ENCODE results near the gene AUNIP.

Gene AUNIP

DNA sequence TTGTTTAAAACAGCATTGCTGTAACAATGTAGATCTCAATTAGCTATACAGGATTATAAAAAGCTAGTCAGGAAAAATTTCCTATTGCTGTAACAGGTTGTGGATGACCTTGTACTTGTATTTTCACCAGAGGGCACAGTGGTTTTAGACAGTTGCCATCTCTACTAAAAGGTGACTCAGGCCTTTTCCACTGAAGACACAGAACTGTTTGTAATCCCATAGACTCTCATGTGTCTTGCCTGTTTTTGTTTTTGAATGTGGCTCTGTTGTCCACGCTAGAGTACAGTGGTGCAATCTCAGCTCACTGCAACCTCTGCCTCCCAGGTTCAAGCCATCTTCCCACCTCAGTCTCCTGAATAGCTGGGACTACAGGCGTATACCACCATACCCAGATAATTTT lies 33.7 kb downstream of the AUNIP start:
- H3K4me3 ChIP-seq (ENCODE audit: low read depth, low read length), result no peak overlapping the region
- DNase-seq (ENCODE audit: low read depth, low spot score), result no peak
- TF ChIP-seq, protein P1, sequence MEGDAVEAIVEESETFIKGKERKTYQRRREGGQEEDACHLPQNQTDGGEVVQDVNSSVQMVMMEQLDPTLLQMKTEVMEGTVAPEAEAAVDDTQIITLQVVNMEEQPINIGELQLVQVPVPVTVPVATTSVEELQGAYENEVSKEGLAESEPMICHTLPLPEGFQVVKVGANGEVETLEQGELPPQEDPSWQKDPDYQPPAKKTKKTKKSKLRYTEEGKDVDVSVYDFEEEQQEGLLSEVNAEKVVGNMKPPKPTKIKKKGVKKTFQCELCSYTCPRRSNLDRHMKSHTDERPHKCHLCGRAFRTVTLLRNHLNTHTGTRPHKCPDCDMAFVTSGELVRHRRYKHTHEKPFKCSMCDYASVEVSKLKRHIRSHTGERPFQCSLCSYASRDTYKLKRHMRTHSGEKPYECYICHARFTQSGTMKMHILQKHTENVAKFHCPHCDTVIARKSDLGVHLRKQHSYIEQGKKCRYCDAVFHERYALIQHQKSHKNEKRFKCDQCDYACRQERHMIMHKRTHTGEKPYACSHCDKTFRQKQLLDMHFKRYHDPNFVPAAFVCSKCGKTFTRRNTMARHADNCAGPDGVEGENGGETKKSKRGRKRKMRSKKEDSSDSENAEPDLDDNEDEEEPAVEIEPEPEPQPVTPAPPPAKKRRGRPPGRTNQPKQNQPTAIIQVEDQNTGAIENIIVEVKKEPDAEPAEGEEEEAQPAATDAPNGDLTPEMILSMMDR (IDR thresholded peaks at IDR 0.05; ENCODE audit: low read depth, low read length), result no peak
- in situ Hi-C loops (cut with HindIII; ENCODE audit: low sequenced_read_pairs), result no loop called here

DNA sequence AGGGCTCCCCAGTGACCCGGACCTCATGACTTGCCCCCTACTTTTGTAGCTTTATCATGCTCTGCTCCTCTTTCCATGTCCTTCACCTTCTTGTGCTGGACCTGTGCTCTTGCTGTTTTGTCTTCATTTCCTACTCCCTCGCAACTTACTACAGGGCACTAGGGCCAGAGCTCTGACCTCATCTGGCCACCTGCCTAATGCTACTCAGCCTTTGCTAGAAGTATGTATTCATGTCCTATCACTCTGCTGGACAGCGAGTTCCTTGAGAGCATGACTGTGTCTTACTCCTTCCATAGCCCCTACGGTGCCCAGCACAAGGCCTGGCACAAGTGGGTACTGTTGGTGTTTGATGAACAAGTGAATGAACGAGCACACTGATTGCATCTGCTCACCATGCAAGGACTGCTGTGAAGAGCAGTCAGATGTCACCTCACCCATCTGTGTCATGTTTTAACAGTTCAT lies 37.6 kb downstream of the AUNIP start:
- TF ChIP-seq, protein P1 (IDR thresholded peaks at IDR 0.05; ENCODE audit: low read depth, low read length), result no peak
- DNase-seq (ENCODE audit: low read depth, low spot score), result no peak
- no peak overlapping the region for H3K4me3 ChIP-seq (ENCODE audit: low read depth, low read length)
- in situ Hi-C loops (cut with HindIII; ENCODE audit: low sequenced_read_pairs), result no loop called here

DNA sequence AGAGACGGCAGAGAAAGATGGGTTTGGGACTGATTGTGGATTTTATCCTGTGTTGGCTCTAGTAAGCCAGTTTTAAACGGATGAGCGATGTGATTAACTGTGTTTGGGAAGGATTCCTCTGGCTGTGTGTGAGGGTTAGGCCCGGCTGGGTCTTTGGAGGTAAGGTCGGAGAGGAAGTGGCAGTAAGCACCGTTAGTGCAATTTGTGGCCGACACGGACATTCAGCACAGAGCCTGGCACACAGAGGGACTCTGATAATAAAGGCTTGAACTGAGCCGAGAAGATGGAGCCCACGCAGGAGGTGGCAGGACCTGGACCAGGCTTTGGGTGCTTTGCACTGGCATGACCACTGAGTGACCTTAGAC lies 38.2 kb downstream of the AUNIP start:
- TF ChIP-seq, protein P1 (IDR thresholded peaks at IDR 0.05; ENCODE audit: low read depth, low read length), result no peak
- no peak for DNase-seq (ENCODE audit: low read depth, low spot score)
- in situ Hi-C loops (cut with HindIII; ENCODE audit: low sequenced_read_pairs), result no loop called here
- peak overlapping the region; percentile 91 for H3K4me3 ChIP-seq (ENCODE audit: low read depth, low read length)

DNA sequence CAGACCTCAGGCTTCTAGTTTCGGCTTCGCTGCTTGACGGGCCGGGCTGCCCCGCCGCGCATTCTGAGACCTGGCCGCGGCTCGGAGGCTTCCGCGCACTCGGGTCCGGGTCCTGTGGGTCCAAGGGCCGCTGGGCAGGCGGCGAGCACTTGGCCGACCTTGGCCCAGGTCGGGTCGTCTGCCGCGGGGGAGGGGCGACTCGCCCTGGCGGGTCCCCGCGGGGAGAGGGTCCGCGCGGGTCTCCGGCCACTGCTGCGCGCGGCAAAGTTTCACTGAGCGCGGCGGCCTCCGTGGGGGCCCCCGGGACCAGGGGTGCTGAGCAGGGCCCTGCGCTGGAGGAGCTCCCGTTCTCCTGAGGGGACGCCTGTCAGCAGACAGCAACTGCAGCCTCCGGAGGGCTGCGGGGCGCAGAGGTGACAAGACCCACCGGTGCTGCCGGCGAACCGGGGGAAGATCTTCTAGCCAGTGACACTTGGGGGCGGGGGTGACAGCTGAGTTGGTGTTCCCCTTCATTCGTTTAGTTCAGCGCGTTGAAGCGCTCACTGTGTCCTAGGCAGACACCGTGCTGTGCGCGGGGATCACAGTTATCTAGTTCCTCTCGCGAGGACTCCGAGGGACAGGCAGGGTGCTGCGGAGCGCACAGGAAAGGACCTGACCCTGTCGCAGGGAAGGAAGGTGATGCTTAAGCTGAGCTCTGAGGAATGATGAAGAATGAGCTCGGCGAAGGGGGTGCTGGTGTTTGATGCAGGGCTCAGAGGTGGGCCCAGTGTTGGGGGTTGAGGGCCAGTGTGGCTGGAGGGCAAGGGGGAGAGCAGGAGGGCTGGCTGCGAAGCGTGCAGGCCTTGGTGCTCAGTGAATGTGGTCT lies 38.8 kb downstream of the AUNIP start:
- peak overlapping the region; percentile 91 for H3K4me3 ChIP-seq (ENCODE audit: low read depth, low read length)
- in situ Hi-C loops (cut with HindIII; ENCODE audit: low sequenced_read_pairs), result no loop called here
- TF ChIP-seq, protein P1 (IDR thresholded peaks at IDR 0.05; ENCODE audit: low read depth, low read length), result no peak
- DNase-seq (ENCODE audit: low read depth, low spot score), result peak; percentile 59

DNA sequence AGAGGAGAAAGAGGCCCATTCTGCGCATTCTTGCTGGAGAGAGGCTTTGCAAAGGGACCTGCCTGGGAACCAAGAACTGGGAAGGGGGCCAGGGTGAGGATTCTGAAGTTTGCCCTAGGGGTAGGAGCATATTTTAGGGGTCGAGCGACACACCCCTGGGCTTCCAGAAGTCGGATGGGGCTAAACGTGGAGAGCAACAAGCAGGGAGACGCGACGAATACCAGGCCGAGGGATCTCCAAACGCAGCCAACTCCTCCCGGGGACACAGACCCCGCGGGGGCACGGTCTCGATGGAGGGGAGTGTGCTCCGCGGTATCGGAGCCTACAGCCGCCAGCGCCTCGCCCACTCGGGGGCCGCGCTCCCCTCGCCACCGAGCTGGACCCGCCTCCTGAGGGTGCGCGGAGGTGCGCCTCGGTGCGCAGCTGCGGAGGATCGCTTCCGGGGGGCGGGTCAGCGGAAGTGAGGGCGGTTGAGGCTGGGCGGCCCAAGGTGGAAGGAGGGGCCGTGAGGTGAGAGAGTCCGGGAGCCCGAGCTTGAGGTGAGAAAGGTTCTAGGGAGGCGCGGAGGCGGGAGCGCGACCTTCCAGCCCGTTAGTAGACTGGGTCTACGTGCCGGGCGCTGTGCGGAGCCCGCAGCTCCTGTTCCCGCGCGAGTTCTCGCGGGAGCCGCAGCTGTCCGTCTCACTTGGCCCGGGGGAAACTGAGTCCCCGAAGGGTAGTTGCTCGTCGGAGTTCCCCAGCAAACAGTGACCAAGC lies 39.6 kb downstream of the AUNIP start, which contains the start of gene MTFR1L:
TSS of gene MTFR1L (plus strand) at position 464 of the 756 bp plus-strand sequence. CDS start 3,151 bp downstream, outside the sequence.
- H3K4me3 ChIP-seq (ENCODE audit: low read depth, low read length), result peak within 1 kb of the TSS; percentile 91
- peak; percentile 73 for DNase-seq (ENCODE audit: low read depth, low spot score)
- TF ChIP-seq, protein P1 (IDR thresholded peaks at IDR 0.05; ENCODE audit: low read depth, low read length), result no peak
- in situ Hi-C loops (cut with HindIII; ENCODE audit: low sequenced_read_pairs), result no loop called here

DNA sequence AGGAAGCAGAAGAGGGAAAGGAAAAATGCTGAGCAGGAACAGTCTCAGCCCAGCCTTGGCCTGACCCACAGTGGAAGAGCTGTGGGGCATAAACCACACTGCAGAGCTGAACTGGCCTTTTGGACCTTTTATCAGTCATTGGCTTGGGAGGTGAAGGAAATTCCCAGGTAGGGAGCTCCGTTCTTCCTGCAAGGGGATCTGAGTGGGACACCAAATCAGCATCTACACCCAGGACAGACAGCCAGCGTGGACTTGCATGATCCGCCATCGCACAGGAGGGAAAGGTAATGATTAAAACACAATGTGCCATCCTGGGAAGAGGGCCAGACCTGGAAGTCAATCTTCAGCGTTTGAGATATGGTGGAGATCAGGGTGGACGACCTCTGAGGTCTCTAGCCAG lies 40.7 kb downstream of the AUNIP start:
- in situ Hi-C loops (cut with HindIII; ENCODE audit: low sequenced_read_pairs), result no loop called here
- TF ChIP-seq, protein P1 (IDR thresholded peaks at IDR 0.05; ENCODE audit: low read depth, low read length), result no peak
- peak overlapping the region; percentile 91 for H3K4me3 ChIP-seq (ENCODE audit: low read depth, low read length)
- DNase-seq (ENCODE audit: low read depth, low spot score), result no peak
